IMR-90 (cell line): ENCODE results near the gene ZFAND4. TPM values are rescaled to one million over a fixed set of nuclear protein-coding genes. Genes with fewer than 3 reads are reported as not detected.

Source experiments
- ATAC-seq: fragments of 200-7000 bp; cut with Tn5 transposase; 2 replicates; pipeline ENCODE4 v1.9.1; 2020; ENCODE audit warnings: low read depth, mild to moderate bottlenecking, moderate library complexity
- BruUV-seq: library from RNA; stranded (reverse); fragments of 400-500 nt; replicated peaks from 2 replicates; lab custom pipeline; 2021; lab: Mats Ljungman, UMichigan
- CTCF ChIA-PET: fragments of 300-600 bp; formaldehyde crosslinking; extraction: SDS; loops from one replicate; lab custom pipeline; 2021; ENCODE audit warnings: antibody characterized with exemption; lab: Yijun Ruan, JAX
- POLR2A ChIA-PET: fragments of 300-600 bp; sonication (Branson Sonifier 250); formaldehyde crosslinking; loops from one replicate; lab custom pipeline; 2022; ENCODE audit warnings: antibody characterized with exemption; ENCODE audit not compliant: unreplicated experiment; lab: Charles Lee
- DNase-seq: peaks from one replicate; pipeline ENCODE4 v3.0.0; 2013
- H2AFZ ChIP-seq: replicated peaks from 2 replicates; pipeline ENCODE3; 2013; ENCODE audit warnings: low read length, mild to moderate bottlenecking; ENCODE audit not compliant: poor library complexity
- H2AK5ac ChIP-seq: 2 replicates; pipeline ENCODE4 v1.6.1; 2013; ENCODE audit warnings: low read depth, low read length, inconsistent platforms
- H2AK9ac ChIP-seq: replicated peaks from 2 replicates; pipeline ENCODE3; 2013; ENCODE audit warnings: mild to moderate bottlenecking, low read depth, low read length, moderate library complexity; ENCODE audit not compliant: poor library complexity
- H2BK120ac ChIP-seq: 2 replicates; pipeline ENCODE4 v1.6.1; 2013; ENCODE audit warnings: low read depth, low read length, inconsistent platforms
- H2BK15ac ChIP-seq: 3 replicates; pipeline ENCODE4 v1.6.1; 2013; ENCODE audit warnings: low read depth, low read length, inconsistent platforms
- H2BK20ac ChIP-seq: 2 replicates; pipeline ENCODE4 v1.6.1; 2013; ENCODE audit warnings: low read depth, mild to moderate bottlenecking, inconsistent platforms, low read length, moderate library complexity
- H2BK5ac ChIP-seq: 2 replicates; pipeline ENCODE4 v1.6.1; 2013; ENCODE audit warnings: mild to moderate bottlenecking, low read depth, low read length, inconsistent platforms; ENCODE audit not compliant: poor library complexity, severe bottlenecking
- H3K14ac ChIP-seq: replicated peaks from 2 replicates; pipeline ENCODE4 v1.6.1; 2013; ENCODE audit warnings: low read depth, low read length, inconsistent platforms
- H3K18ac ChIP-seq: 2 replicates; pipeline ENCODE4 v1.6.1; 2013; ENCODE audit warnings: low read depth, low read length, control low read depth
- H3K23ac ChIP-seq: 2 replicates; pipeline ENCODE4 v1.6.1; 2013; ENCODE audit warnings: low read depth, low read length, inconsistent platforms
- H3K27ac ChIP-seq: 2 replicates; pipeline ENCODE4 v1.5.1; 2013; ENCODE audit warnings: mild to moderate bottlenecking, control low read depth, low read length; ENCODE audit not compliant: insufficient read depth
- H3K27me3 ChIP-seq: 2 replicates; pipeline ENCODE4 v1.6.1; 2013; ENCODE audit warnings: low read length; ENCODE audit not compliant: control insufficient read depth, insufficient read depth
- H3K36me3 ChIP-seq: 2 replicates; pipeline ENCODE4 v1.6.1; 2013; ENCODE audit warnings: low read length, mixed read lengths; ENCODE audit not compliant: control insufficient read depth, insufficient read depth
- H3K4ac ChIP-seq: 2 replicates; pipeline ENCODE4 v1.6.1; 2013; ENCODE audit warnings: low read depth, low read length, inconsistent platforms
- H3K4me1 ChIP-seq: 2 replicates; pipeline ENCODE4 v1.6.1; 2013; ENCODE audit warnings: low read length, mixed read lengths; ENCODE audit not compliant: control insufficient read depth, insufficient read depth
- H3K4me2 ChIP-seq: 2 replicates; pipeline ENCODE4 v1.6.1; 2013; ENCODE audit warnings: low read depth, mild to moderate bottlenecking, control low read depth, low read length, moderate library complexity
- H3K4me3 ChIP-seq: 2 replicates; pipeline ENCODE4 v1.5.1; 2013; ENCODE audit warnings: low read depth, mild to moderate bottlenecking, control low read depth, low read length, moderate library complexity; ENCODE audit not compliant: insufficient read depth
- H3K56ac ChIP-seq: 2 replicates; pipeline ENCODE4 v1.6.1; 2013; ENCODE audit warnings: low read length, inconsistent platforms; ENCODE audit not compliant: insufficient read depth; ENCODE audit errors: extremely low read depth
- H3K79me1 ChIP-seq, 2 experiments: 2 replicates each; pipeline ENCODE4 v1.6.1; 2013; ENCODE audit warnings: low read length in 2 of 2, inconsistent platforms in 1 of 2, low read depth in 1 of 2
- H3K9ac ChIP-seq: 2 replicates; pipeline ENCODE4 v1.6.1; 2013; ENCODE audit warnings: low read depth, low read length, control low read depth
- H3K9me1 ChIP-seq: 2 replicates; pipeline ENCODE4 v1.6.1; 2013; ENCODE audit warnings: low read length, inconsistent platforms; ENCODE audit not compliant: insufficient read depth
- H3K9me3 ChIP-seq: 2 replicates; pipeline ENCODE4 v1.6.1; 2013; ENCODE audit warnings: low read length; ENCODE audit not compliant: control insufficient read depth, insufficient read depth
- H4K20me1 ChIP-seq: 2 replicates; pipeline ENCODE4 v1.6.1; 2013; ENCODE audit warnings: low read length, inconsistent platforms; ENCODE audit not compliant: insufficient read depth
- H4K5ac ChIP-seq: 2 replicates; pipeline ENCODE4 v1.6.1; 2013; ENCODE audit warnings: mild to moderate bottlenecking, low read depth, low read length, control low read depth
- H4K8ac ChIP-seq, 2 experiments: 2 replicates each; pipeline ENCODE4 v1.6.1; 2013; ENCODE audit warnings: low read depth in 2 of 2, low read length in 2 of 2, control low read depth in 1 of 2, inconsistent platforms in 1 of 2
- H4K91ac ChIP-seq: 2 replicates; pipeline ENCODE4 v1.6.1; 2013; ENCODE audit warnings: low read depth, low read length, inconsistent platforms; ENCODE audit not compliant: insufficient read depth
- CEBPB ChIP-seq: IDR thresholded peaks from 2 replicates; pipeline ENCODE4 v1.6.1; 2012; ENCODE audit warnings: low read depth, low read length, improper control_type of control experiment
- CHD1 ChIP-seq: IDR thresholded peaks from 2 replicates; pipeline ENCODE4 v1.6.1; 2012; ENCODE audit warnings: low read depth, low read length, improper control_type of control experiment
- MAFK ChIP-seq: IDR thresholded peaks from 2 replicates; pipeline ENCODE4 v1.6.1; 2012; ENCODE audit warnings: low read depth, low read length, improper control_type of control experiment
- MAZ ChIP-seq: IDR thresholded peaks from 2 replicates; pipeline ENCODE4 v1.6.1; 2012; ENCODE audit warnings: low read depth, mild to moderate bottlenecking, low read length, improper control_type of control experiment, moderate library complexity, borderline replicate concordance
- MXI1 ChIP-seq: IDR thresholded peaks from 2 replicates; pipeline ENCODE4 v1.6.1; 2012; ENCODE audit warnings: low read depth, mild to moderate bottlenecking, low read length, moderate library complexity, borderline replicate concordance
- NFE2L2 ChIP-seq: fragments of 150-350 bp; IDR thresholded peaks from 2 replicates; pipeline ENCODE4 v1.6.1; 2016; ENCODE audit warnings: low read depth, mild to moderate bottlenecking, low read length
- POLR2A ChIP-seq: IDR thresholded peaks from 2 replicates; pipeline ENCODE4 v1.6.1; 2012; ENCODE audit warnings: mild to moderate bottlenecking, low read depth, low read length
- RCOR1 ChIP-seq: IDR thresholded peaks from 2 replicates; pipeline ENCODE4 v1.6.1; 2012; ENCODE audit warnings: mild to moderate bottlenecking, low read length, improper control_type of control experiment; ENCODE audit not compliant: insufficient replicate concordance
- RFX5 ChIP-seq: IDR thresholded peaks from 2 replicates; pipeline ENCODE4 v1.8.0; 2012; ENCODE audit warnings: low read depth, mild to moderate bottlenecking, low read length, moderate library complexity
- SMC3 ChIP-seq: fragments of 150-350 bp; IDR thresholded peaks from 2 replicates; pipeline ENCODE4 v1.6.1; 2016; ENCODE audit warnings: low read depth, mild to moderate bottlenecking, antibody characterized with exemption, low read length, moderate library complexity
- whole genome bisulfite sequencing, 2 experiments: methylation state at CpG; one replicate each; pipeline versions ENCODE4 v1.1.5 to v1.1.7; 2013; ENCODE audit warnings: missing lambda C conversion rate in 2 of 2; ENCODE audit not compliant: insufficient read length in 1 of 2; ENCODE audit errors: extremely low coverage in 2 of 2; 5-methylcytosine and 5-hydroxymethylcytosine counted together
- dilution Hi-C: fragments of 300-500 bp; cut with HindIII; formaldehyde crosslinking; loops from one replicate; pipeline ENCODE4 v1.14.3; 2018; ENCODE audit warnings: low sequenced_read_pairs; ENCODE audit not compliant: unreplicated experiment
- in situ Hi-C: fragments of 300-500 bp; cut with MboI; formaldehyde crosslinking; loops from 3 replicates; pipeline ENCODE4 v1.14.3; 2019; ENCODE audit warnings: low sequenced_read_pairs, inconsistent platforms, mixed read lengths
- intact Hi-C: fragments of 100-400 bp; cut with micrococcal nuclease; formaldehyde crosslinking; loops from 2 replicates; pipeline ENCODE4 v1.10.0; 2022
- polyA plus RNA-seq, 3 experiments: library from polyadenylated mRNA; depleted of rRNA; stranded (reverse); fragments of >200 nt; gene quantifications; 2 replicates each; pipeline ENCODE4 v1.2.3, GENCODE V29; 2012; ENCODE audit warnings: low replicate concordance in 1 of 3
- total RNA-seq: library from RNA; depleted of rRNA; stranded (reverse); fragments of >200 nt; gene quantifications from 2 replicates; pipeline ENCODE4 v1.2.3, GENCODE V29; 2012
- TF ChIP-seq, protein P1 (sequence below): fragments of 150-350 bp; IDR thresholded peaks from 2 replicates; pipeline ENCODE4 v1.6.1; 2016; ENCODE audit warnings: low read depth, mild to moderate bottlenecking, low read length, moderate library complexity, borderline replicate concordance
- TF ChIP-seq, protein P2 (sequence below): fragments of 150-350 bp; IDR thresholded peaks from 2 replicates; pipeline ENCODE4 v1.6.1; 2017; ENCODE audit warnings: mild to moderate bottlenecking, antibody characterized with exemption, low read length, low read depth
- TF ChIP-seq, protein P3 (sequence below): conservative IDR thresholded peaks from 2 replicates; pipeline ENCODE4 v1.5.1; 2012; ENCODE audit warnings: mild to moderate bottlenecking, low read depth, low read length, improper control_type of control experiment

Gene ZFAND4
- total and polyA plus RNA-seq, 2 of the 4 experiments (the other 2 are of a cell fraction): 2.0 to 3.4 TPM

DNA sequence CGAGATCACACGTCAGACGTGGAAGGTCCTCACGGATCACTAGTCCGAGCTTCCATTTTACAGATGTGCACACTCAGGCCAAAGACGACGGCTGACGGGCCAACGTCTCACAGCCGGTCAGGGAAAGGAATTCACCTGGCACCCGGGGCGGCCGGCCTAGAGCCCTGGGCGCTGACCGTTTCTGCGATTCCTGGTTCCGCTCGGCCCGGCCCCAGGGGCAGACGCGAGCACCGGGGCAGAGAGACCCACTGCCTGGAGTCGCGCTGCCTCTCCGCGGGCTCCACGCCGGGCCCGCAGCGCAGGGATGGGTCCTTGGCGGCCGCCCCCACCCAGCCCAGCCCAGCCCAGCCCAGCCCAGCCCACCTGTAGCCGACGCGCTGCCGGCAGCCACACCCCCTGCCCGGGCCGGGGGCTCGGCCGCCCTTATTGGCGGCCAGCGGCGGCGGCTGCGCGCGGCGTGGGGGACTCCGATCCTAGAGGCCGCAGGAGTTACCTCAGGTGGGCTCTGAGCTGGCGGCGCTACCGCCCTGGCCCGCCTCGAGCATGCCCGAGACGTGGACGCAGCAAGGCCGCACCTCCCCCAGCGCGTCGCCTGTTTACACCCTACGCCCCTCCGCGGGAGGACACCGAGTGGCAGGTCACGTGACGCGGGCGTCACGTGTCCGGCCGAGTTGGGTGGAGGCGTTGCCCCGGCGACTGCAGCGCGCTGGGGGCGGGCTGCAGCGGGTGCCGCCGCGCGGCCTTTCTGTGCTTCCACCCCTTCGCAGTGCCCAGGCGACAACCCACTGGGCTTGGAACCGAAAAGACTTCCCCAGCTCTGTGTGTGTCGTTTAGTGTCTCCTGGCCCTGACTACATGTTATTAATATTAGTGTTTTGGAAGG, 78.1 kb downstream of the ZFAND4 start:
- H3K27ac ChIP-seq: no peak overlapping the region; the same call in 1 of the 2 replicates
- no TSS peak for BruUV-seq
- TF ChIP-seq, protein P1, sequence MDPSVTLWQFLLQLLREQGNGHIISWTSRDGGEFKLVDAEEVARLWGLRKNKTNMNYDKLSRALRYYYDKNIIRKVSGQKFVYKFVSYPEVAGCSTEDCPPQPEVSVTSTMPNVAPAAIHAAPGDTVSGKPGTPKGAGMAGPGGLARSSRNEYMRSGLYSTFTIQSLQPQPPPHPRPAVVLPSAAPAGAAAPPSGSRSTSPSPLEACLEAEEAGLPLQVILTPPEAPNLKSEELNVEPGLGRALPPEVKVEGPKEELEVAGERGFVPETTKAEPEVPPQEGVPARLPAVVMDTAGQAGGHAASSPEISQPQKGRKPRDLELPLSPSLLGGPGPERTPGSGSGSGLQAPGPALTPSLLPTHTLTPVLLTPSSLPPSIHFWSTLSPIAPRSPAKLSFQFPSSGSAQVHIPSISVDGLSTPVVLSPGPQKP: no peak
- TF ChIP-seq RFX5 (no peak), SMC3 (no peak), CEBPB (no peak), MAZ (peak; percentile 89), MAFK (no peak), NFE2L2 (no peak), RCOR1 (no peak), CHD1 (no peak), POLR2A (no peak), MXI1 (peak; percentile 80; the same call in 1 of the 2 replicates)
- TF ChIP-seq, protein P2, sequence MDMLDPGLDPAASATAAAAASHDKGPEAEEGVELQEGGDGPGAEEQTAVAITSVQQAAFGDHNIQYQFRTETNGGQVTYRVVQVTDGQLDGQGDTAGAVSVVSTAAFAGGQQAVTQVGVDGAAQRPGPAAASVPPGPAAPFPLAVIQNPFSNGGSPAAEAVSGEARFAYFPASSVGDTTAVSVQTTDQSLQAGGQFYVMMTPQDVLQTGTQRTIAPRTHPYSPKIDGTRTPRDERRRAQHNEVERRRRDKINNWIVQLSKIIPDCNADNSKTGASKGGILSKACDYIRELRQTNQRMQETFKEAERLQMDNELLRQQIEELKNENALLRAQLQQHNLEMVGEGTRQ: peak; percentile 100
- TF ChIP-seq, protein P3, sequence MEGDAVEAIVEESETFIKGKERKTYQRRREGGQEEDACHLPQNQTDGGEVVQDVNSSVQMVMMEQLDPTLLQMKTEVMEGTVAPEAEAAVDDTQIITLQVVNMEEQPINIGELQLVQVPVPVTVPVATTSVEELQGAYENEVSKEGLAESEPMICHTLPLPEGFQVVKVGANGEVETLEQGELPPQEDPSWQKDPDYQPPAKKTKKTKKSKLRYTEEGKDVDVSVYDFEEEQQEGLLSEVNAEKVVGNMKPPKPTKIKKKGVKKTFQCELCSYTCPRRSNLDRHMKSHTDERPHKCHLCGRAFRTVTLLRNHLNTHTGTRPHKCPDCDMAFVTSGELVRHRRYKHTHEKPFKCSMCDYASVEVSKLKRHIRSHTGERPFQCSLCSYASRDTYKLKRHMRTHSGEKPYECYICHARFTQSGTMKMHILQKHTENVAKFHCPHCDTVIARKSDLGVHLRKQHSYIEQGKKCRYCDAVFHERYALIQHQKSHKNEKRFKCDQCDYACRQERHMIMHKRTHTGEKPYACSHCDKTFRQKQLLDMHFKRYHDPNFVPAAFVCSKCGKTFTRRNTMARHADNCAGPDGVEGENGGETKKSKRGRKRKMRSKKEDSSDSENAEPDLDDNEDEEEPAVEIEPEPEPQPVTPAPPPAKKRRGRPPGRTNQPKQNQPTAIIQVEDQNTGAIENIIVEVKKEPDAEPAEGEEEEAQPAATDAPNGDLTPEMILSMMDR: peak; percentile 4; the same call in 1 of the 2 replicates

More for the DNA sequence above, 78.1 kb downstream of the ZFAND4 start:
- Histone ChIP-seq H2BK20ac (no peak overlapping the region), H3K4me3 (peak overlapping the region; percentile 65), H2AFZ (peak overlapping the region; percentile 98), H3K4me2 (peak overlapping the region; percentile 98), H2BK5ac (no peak overlapping the region), H3K14ac (peak overlapping the region; percentile 71), H3K27me3 (peaks cover 6% of the 10 kb centered on the region; the same call in 1 of the 2 replicates), H2AK5ac (no peak overlapping the region), H4K8ac (peak overlapping the region; percentile 46 to 89; a peak in 3 of 4 replicates), H2AK9ac (peak overlapping the region; percentile 83), H3K23ac (peak overlapping the region; percentile 52; the same call in 1 of the 2 replicates), H4K20me1 (no peaks in the 10 kb centered on the region), H3K36me3 (no peaks in the 10 kb centered on the region), H3K79me1 (peaks cover 8 to 15% of the 10 kb centered on the region in 2 experiments), H4K91ac (no peak overlapping the region; the same call in 1 of the 2 replicates), H3K9ac (peak overlapping the region; percentile 46), H3K4me1 (peaks cover 2% of the 10 kb centered on the region; the same call in 1 of the 2 replicates), H2BK120ac (no peak overlapping the region), H3K9me3 (no peaks in the 10 kb centered on the region), H3K56ac (peak overlapping the region; percentile 25; the same call in 1 of the 2 replicates), H4K5ac (peak overlapping the region; percentile 60), H3K9me1 (no peaks in the 10 kb centered on the region), H2BK15ac (no peak overlapping the region), H3K4ac (peak overlapping the region; percentile 46; the same call in 1 of the 2 replicates), H3K18ac (no peak overlapping the region)
- intact Hi-C loops (loop anchor here (1.0 to 2.0 kb wide), 2 partner anchors 124 to 130 kb away; no protein-coding TSS in a partner anchor), dilution Hi-C loops (no loop called here), in situ Hi-C loops (no loop called here)
- CTCF ChIA-PET: no interaction called here
- ATAC-seq (peak; percentile 95), DNase-seq (peak; percentile 89)
- POLR2A ChIA-PET: no interaction called here
- 1% methylated on average over 22 of the region's 88 CpGs; no CpG with 5 or more reads in 1 of the 2 experiments for WGBS, 2 experiments
